GM23338 (cell line): ENCODE data around the gene DHRSX.

Experiments
- CREB1 ChIP-seq: fragments of 250-450 bp; sonication (Bioruptor Pico); IDR thresholded peaks from 2 replicates; pipeline ENCODE4 v1.5.0; 2020; ENCODE audit warnings: low read depth, mild to moderate bottlenecking, moderate library complexity
- EZH2 ChIP-seq: fragments of 200-600 bp; sonication (generic); IDR thresholded peaks from one replicate; pipeline ENCODE4 v1.8.0; 2017; ENCODE audit warnings: antibody characterized with exemption, mild to moderate bottlenecking, low read depth; ENCODE audit not compliant: unreplicated experiment
- EZH2phosphoT487 ChIP-seq: fragments of 200-600 bp; sonication (generic); IDR thresholded peaks from one replicate; pipeline ENCODE4 v1.8.1; 2018; ENCODE audit warnings: antibody characterized with exemption; ENCODE audit not compliant: unreplicated experiment
- JUNB ChIP-seq: IDR thresholded peaks from one replicate; pipeline ENCODE4 v1.6.1; 2016; ENCODE audit warnings: antibody characterized with exemption; ENCODE audit not compliant: unreplicated experiment
- NANOG ChIP-seq: IDR thresholded peaks from 2 replicates; pipeline ENCODE4 v1.6.1; 2016; ENCODE audit warnings: antibody characterized with exemption, borderline replicate concordance
- POLR2AphosphoS5 ChIP-seq: IDR thresholded peaks from 2 replicates; pipeline ENCODE4 v1.6.1; 2016; ENCODE audit warnings: antibody characterized with exemption, low read depth
- REST ChIP-seq: IDR thresholded peaks from one replicate; pipeline ENCODE4 v1.6.1; 2018; ENCODE audit warnings: antibody characterized with exemption; ENCODE audit not compliant: unreplicated experiment
- STAT1 ChIP-seq: IDR thresholded peaks from one replicate; pipeline ENCODE4 v1.6.1; 2016; ENCODE audit warnings: antibody characterized with exemption; ENCODE audit not compliant: unreplicated experiment
- ZNF114 ChIP-seq: fragments of 250-450 bp; sonication (Bioruptor Pico); IDR thresholded peaks from 2 replicates; pipeline ENCODE4 v1.5.0; 2020; ENCODE audit warnings: mild to moderate bottlenecking, moderate library complexity
- ZNF331 ChIP-seq: fragments of 250-450 bp; sonication (Bioruptor Pico); IDR thresholded peaks from 2 replicates; pipeline ENCODE4 v1.5.0; 2020; ENCODE audit warnings: low read depth, mild to moderate bottlenecking, moderate library complexity
- TF ChIP-seq, protein P1 (sequence below), 2 experiments: fragments of 200-600 bp in 1 of 2; sonication (generic) in 1 of 2; conservative IDR thresholded peaks; 2 replicates each; pipeline versions ENCODE4 v1.5.1 to v1.6.1; 2016 to 2017; ENCODE audit warnings: antibody characterized with exemption in 2 of 2, low read depth in 2 of 2, mild to moderate bottlenecking in 2 of 2, moderate library complexity in 1 of 2
- TF ChIP-seq, protein P2 (sequence below): IDR thresholded peaks from 2 replicates; pipeline ENCODE4 v1.6.1; 2016; ENCODE audit warnings: antibody characterized with exemption
- TF ChIP-seq, protein P3 (sequence below): fragments of 250-450 bp; sonication (Bioruptor Pico); IDR thresholded peaks from 2 replicates; pipeline ENCODE4 v1.5.0; 2020; ENCODE audit warnings: mild to moderate bottlenecking, moderate library complexity

GRCh38 chrX:2316534-2316933, 184.2 kb downstream of the DHRSX start:
- TF ChIP-seq, protein P1, sequence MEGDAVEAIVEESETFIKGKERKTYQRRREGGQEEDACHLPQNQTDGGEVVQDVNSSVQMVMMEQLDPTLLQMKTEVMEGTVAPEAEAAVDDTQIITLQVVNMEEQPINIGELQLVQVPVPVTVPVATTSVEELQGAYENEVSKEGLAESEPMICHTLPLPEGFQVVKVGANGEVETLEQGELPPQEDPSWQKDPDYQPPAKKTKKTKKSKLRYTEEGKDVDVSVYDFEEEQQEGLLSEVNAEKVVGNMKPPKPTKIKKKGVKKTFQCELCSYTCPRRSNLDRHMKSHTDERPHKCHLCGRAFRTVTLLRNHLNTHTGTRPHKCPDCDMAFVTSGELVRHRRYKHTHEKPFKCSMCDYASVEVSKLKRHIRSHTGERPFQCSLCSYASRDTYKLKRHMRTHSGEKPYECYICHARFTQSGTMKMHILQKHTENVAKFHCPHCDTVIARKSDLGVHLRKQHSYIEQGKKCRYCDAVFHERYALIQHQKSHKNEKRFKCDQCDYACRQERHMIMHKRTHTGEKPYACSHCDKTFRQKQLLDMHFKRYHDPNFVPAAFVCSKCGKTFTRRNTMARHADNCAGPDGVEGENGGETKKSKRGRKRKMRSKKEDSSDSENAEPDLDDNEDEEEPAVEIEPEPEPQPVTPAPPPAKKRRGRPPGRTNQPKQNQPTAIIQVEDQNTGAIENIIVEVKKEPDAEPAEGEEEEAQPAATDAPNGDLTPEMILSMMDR (conservative IDR thresholded peaks at IDR 0.05; ENCODE audit: low read depth in 2 of 2): no peak
- TF ChIP-seq EZH2 (no peak), EZH2phosphoT487 (no peak), POLR2AphosphoS5 (no peak), REST (no peak), ZNF114 (no peak), CREB1 (CRISPR knock-in tag) (no peak), JUNB (no peak), ZNF331 (CRISPR knock-in tag) (no peak), STAT1 (no peak), NANOG (no peak)
- TF ChIP-seq, protein P2, sequence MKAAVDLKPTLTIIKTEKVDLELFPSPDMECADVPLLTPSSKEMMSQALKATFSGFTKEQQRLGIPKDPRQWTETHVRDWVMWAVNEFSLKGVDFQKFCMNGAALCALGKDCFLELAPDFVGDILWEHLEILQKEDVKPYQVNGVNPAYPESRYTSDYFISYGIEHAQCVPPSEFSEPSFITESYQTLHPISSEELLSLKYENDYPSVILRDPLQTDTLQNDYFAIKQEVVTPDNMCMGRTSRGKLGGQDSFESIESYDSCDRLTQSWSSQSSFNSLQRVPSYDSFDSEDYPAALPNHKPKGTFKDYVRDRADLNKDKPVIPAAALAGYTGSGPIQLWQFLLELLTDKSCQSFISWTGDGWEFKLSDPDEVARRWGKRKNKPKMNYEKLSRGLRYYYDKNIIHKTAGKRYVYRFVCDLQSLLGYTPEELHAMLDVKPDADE: no peak
- TF ChIP-seq, protein P3, sequence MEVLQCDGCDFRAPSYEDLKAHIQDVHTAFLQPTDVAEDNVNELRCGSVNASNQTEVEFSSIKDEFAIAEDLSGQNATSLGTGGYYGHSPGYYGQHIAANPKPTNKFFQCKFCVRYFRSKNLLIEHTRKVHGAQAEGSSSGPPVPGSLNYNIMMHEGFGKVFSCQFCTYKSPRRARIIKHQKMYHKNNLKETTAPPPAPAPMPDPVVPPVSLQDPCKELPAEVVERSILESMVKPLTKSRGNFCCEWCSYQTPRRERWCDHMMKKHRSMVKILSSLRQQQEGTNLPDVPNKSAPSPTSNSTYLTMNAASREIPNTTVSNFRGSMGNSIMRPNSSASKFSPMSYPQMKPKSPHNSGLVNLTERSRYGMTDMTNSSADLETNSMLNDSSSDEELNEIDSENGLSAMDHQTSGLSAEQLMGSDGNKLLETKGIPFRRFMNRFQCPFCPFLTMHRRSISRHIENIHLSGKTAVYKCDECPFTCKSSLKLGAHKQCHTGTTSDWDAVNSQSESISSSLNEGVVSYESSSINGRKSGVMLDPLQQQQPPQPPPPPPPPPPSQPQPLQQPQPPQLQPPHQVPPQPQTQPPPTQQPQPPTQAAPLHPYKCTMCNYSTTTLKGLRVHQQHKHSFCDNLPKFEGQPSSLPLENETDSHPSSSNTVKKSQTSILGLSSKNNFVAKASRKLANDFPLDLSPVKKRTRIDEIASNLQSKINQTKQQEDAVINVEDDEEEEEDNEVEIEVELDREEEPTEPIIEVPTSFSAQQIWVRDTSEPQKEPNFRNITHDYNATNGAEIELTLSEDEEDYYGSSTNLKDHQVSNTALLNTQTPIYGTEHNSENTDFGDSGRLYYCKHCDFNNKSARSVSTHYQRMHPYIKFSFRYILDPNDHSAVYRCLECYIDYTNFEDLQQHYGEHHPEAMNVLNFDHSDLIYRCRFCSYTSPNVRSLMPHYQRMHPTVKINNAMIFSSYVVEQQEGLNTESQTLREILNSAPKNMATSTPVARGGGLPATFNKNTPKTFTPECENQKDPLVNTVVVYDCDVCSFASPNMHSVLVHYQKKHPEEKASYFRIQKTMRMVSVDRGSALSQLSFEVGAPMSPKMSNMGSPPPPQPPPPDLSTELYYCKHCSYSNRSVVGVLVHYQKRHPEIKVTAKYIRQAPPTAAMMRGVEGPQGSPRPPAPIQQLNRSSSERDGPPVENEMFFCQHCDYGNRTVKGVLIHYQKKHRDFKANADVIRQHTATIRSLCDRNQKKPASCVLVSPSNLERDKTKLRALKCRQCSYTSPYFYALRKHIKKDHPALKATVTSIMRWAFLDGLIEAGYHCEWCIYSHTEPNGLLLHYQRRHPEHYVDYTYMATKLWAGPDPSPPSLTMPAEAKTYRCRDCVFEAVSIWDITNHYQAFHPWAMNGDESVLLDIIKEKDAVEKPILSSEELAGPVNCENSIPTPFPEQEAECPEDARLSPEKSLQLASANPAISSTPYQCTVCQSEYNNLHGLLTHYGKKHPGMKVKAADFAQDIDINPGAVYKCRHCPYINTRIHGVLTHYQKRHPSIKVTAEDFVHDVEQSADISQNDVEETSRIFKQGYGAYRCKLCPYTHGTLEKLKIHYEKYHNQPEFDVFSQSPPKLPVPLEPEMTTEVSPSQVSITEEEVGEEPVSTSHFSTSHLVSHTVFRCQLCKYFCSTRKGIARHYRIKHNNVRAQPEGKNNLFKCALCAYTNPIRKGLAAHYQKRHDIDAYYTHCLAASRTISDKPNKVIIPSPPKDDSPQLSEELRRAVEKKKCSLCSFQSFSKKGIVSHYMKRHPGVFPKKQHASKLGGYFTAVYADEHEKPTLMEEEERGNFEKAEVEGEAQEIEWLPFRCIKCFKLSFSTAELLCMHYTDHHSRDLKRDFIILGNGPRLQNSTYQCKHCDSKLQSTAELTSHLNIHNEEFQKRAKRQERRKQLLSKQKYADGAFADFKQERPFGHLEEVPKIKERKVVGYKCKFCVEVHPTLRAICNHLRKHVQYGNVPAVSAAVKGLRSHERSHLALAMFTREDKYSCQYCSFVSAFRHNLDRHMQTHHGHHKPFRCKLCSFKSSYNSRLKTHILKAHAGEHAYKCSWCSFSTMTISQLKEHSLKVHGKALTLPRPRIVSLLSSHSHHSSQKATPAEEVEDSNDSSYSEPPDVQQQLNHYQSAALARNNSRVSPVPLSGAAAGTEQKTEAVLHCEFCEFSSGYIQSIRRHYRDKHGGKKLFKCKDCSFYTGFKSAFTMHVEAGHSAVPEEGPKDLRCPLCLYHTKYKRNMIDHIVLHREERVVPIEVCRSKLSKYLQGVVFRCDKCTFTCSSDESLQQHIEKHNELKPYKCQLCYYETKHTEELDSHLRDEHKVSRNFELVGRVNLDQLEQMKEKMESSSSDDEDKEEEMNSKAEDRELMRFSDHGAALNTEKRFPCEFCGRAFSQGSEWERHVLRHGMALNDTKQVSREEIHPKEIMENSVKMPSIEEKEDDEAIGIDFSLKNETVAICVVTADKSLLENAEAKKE (CRISPR knock-in tag): no peak
